GM13977 (cell line): ENCODE results near the gene FAM174B.

Source experiments
- DNase-seq: peaks from one replicate; pipeline ENCODE4 v3.0.0; 2012; ENCODE audit warnings: low spot score
- in situ Hi-C: fragments of 300-500 bp; cut with MboI; formaldehyde crosslinking; loops from one replicate; pipeline ENCODE4 v1.12.0; 2022; ENCODE audit warnings: low sequenced_read_pairs, low pct_unique_long_range_greater_than_20kb, mixed read lengths, inconsistent platforms; ENCODE audit not compliant: unreplicated experiment
- TF ChIP-seq, protein P1 (sequence below): IDR thresholded peaks from 2 replicates; pipeline ENCODE4 v1.5.1; 2012; ENCODE audit warnings: mild to moderate bottlenecking, control low read depth; ENCODE audit not compliant: insufficient read depth; ENCODE audit errors: extremely low read depth, missing control alignments

FAM174B gene

DNA sequence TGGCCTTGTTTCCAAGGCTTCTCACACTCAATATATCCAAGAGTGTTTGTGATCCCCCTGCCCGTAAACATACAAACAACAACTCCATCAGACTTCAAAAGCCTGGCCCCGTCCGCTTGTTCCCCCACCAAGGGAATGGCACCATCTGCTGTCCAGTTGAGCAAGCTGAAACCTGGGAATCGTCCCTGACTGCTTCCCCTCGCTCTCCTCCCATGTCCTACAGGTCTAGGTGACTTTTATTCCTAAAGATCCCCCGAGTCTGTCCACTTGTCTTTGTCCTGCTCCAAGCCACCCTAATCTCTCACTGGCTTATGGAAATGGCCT is 27.9 kb upstream of the FAM174B start:
- no peak for DNase-seq
- in situ Hi-C loops: no loop called here
- TF ChIP-seq, protein P1, sequence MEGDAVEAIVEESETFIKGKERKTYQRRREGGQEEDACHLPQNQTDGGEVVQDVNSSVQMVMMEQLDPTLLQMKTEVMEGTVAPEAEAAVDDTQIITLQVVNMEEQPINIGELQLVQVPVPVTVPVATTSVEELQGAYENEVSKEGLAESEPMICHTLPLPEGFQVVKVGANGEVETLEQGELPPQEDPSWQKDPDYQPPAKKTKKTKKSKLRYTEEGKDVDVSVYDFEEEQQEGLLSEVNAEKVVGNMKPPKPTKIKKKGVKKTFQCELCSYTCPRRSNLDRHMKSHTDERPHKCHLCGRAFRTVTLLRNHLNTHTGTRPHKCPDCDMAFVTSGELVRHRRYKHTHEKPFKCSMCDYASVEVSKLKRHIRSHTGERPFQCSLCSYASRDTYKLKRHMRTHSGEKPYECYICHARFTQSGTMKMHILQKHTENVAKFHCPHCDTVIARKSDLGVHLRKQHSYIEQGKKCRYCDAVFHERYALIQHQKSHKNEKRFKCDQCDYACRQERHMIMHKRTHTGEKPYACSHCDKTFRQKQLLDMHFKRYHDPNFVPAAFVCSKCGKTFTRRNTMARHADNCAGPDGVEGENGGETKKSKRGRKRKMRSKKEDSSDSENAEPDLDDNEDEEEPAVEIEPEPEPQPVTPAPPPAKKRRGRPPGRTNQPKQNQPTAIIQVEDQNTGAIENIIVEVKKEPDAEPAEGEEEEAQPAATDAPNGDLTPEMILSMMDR: peak; percentile 46

DNA sequence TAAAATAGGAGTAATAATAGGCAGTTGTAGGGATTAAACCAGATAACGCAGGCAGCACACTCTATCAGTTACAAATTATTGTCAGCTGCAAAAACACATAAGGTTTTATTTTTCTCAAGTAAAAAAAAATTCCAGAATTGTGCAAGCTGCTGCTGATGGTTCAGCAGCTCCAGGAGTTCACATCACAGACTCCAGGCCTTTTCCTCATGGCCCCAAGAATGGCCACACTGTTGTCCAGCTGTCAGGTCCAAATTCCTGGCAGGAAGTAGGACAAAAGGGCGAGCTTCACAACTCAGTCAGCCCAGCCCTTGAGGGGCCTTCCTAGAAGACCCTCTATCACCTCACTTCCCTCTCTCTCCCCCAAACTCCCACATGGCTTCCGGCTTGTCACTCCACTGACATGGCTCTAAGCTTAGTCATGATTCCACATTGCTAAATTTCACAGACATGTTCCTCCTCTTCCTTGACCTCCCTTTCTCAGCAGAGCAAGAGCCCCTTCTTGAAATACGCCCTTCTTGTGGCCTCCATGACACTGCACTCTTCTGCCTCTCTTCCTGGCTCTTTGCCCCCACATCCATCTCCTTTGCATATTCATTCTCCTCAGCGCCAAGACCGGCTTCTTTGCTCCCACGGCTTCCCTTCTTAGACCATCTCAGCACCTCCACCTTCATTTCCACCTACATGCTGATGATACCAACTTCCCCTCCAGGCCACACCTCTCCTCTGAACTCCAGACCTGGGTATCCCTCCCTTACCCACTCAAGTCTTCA is 27.4 kb upstream of the FAM174B start:
- DNase-seq: no peak
- in situ Hi-C loops: no loop called here
- TF ChIP-seq, protein P1: no peak

DNA sequence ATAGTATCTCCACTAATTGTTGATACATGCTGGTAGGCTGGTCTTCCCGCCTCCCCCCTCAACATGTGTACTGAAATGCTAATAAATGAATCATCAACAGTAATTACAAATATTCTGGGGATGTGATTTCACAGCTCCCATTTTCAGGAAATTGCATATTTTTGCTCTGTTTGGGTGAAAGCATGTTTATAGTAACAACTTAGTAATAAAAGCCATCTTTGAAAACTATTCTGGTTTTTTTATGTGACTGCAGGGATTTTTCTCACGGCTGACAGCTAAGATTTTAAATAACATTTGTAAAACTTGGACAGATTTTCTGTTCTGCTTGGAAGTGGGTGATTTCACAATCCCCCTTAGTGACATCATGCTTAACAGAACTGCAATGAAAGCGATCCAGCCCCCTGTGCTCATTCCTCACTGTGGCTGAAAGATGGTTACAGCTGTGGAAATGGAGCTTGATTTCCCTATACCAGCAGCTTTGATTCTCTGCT is 25.6 kb upstream of the FAM174B start:
- no peak for DNase-seq
- TF ChIP-seq, protein P1: no peak
- in situ Hi-C loops: no loop called here

DNA sequence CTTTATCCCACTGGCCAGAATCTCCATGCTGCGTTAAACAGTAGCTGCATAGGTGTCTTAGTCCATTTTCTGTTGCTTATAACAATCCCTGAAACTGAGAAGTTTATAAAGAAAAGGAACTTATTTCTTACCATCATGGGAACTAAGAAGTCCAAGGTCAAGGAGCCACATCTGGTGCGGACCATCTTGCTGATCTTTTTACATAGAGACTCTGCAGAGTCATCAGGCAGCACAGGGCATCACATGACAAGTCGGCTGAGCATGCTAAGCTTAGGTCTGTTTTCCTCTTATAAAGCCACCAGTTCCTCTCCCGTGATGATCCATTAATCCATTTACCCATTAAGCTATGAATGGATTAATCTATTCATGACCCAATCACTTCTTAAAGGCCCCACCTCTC is 22.4 kb upstream of the FAM174B start:
- TF ChIP-seq, protein P1: no peak
- in situ Hi-C loops: no loop called here
- no peak for DNase-seq

DNA sequence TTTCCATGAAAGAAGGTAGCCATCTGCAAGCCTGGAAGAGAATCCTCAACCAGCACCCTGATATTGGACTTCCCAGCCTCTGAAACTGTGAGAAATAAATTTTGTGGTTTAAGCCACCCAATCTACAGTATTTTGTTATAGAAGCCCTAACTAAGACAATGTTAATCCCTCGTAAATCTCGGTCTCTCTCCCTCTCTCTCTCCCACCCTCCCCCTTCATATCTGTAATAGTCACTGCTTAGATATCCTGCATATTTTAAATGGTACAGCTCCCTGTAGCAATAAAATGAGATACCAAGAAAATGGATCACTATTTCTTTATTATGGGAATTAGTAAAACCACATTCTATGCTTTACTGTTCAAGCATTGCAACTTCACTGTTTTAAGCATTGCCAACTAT is 21.0 kb upstream of the FAM174B start:
- in situ Hi-C loops: no loop called here
- DNase-seq: no peak

DNA sequence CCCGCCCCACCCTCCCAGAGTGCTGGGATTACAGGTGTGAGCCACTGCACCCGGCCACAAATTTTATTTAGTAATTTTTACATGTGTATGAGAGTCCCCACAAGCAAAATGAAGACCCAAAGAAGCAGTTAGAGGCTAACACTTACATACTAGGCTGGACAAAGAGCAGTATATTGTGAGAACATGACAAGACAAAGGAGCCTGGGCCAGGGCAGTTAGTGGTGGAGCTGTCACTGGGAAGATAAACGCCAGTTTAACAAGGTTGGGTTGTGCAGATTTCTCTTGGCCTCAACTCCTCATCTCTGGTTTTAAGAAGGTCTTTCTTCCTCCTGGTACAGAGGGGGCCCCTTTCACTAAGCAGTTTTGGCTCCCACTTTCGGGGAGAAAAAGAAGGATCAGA is 19.9 kb upstream of the FAM174B start:
- in situ Hi-C loops: no loop called here
- no peak for DNase-seq
- TF ChIP-seq, protein P1: no peak

More for the DNA sequence above, 21.0 kb upstream of the FAM174B start:
- TF ChIP-seq, protein P1: no peak
